ENCODE results near the gene ZNF343.
A peak's percentile ranks its signal among the peaks of the same experiment; 100 is the strongest.

ZNF343 gene

GRCh38 chr20:2483504-2483903, 25.2 kb downstream of the ZNF343 start:
- DNase-seq (ENCODE audit: low read depth), result no peak
- no peak for TF ChIP-seq CTCF (IDR thresholded peaks at IDR 0.05; ENCODE audit: insufficient read depth, low read depth, low read length, missing control alignments)
- H3K4me3 ChIP-seq (ENCODE audit: low read length), result no peak overlapping the region

- H3K4me3 ChIP-seq (ENCODE audit: low read length), result no peak overlapping the region
- no peak for TF ChIP-seq CTCF (IDR thresholded peaks at IDR 0.05; ENCODE audit: insufficient read depth, low read depth, low read length, missing control alignments)
- DNase-seq (ENCODE audit: low read depth), result no peak
These were observed 28.3 kb downstream of the ZNF343 start for GRCh38 chr20:2480381-2480780.

- peak; percentile 17 for TF ChIP-seq CTCF (IDR thresholded peaks at IDR 0.05; ENCODE audit: insufficient read depth, low read depth, low read length, missing control alignments)
- no peak for DNase-seq (ENCODE audit: low read depth)
- H3K4me3 ChIP-seq (ENCODE audit: low read length), result no peak overlapping the region
These were observed 31.7 kb downstream of the ZNF343 start for GRCh38 chr20:2476742-2477615.

- DNase-seq (ENCODE audit: low read depth), result no peak
- H3K4me3 ChIP-seq (ENCODE audit: low read length), result no peak overlapping the region
- TF ChIP-seq CTCF (IDR thresholded peaks at IDR 0.05; ENCODE audit: insufficient read depth, low read depth, low read length, missing control alignments), result no peak
These were observed 32.6 kb downstream of the ZNF343 start for GRCh38 chr20:2475850-2476741.

GRCh38 chr20:2473516-2473915, 35.2 kb downstream of the ZNF343 start:
- no peak overlapping the region for H3K4me3 ChIP-seq (ENCODE audit: low read length)
- no peak for TF ChIP-seq CTCF (IDR thresholded peaks at IDR 0.05; ENCODE audit: insufficient read depth, low read depth, low read length, missing control alignments)
- DNase-seq (ENCODE audit: low read depth), result peak; percentile 38

- TF ChIP-seq CTCF (IDR thresholded peaks at IDR 0.05; ENCODE audit: insufficient read depth, low read depth, low read length, missing control alignments), result no peak
- DNase-seq (ENCODE audit: low read depth), result peak; percentile 100
- peak within 1 kb of the TSS; percentile 92 for H3K4me3 ChIP-seq (ENCODE audit: low read length)
These were observed 38.1 kb downstream of the ZNF343 start, which contains the start of gene SNRPB for GRCh38 chr20:2470423-2471193. SNRPB (minus strand) TSS chr20:2470789; CDS start chr20:2470690, 99 bp downstream.
